Left ventricle myocardium inferior (tissue), 1 donor: ENCODE results near the gene ELOB. TPM values are rescaled to one million over a fixed set of nuclear protein-coding genes. Genes with fewer than 3 reads are reported as not detected.
A peak's percentile ranks its signal among the peaks of the same experiment; 100 is the strongest.

Experiments used
- DNase-seq: peaks from one replicate; pipeline ENCODE4 v3.0.0-alpha.2; 2020
- H3K27ac ChIP-seq: fragments of 200-600 bp; replicated peaks from 2 replicates; pipeline ENCODE4 v1.8.0; 2021
- H3K27me3 ChIP-seq: fragments of 200-600 bp; 2 replicates; pipeline ENCODE4 v1.8.0; 2021; ENCODE audit warnings: low read depth
- H3K36me3 ChIP-seq: fragments of 200-600 bp; 2 replicates; pipeline ENCODE4 v1.8.0; 2021
- H3K4me1 ChIP-seq: fragments of 200-600 bp; 2 replicates; pipeline ENCODE4 v1.8.0; 2021
- H3K4me3 ChIP-seq: fragments of 200-600 bp; 2 replicates; pipeline ENCODE4 v1.8.0; 2021; ENCODE audit warnings: mild to moderate bottlenecking, moderate library complexity
- H3K9me3 ChIP-seq: fragments of 200-600 bp; replicated peaks from 2 replicates; pipeline ENCODE4 v1.8.0; 2021
- intact Hi-C: fragments of 100-400 bp; cut with micrococcal nuclease; formaldehyde crosslinking; loops from one replicate; pipeline ENCODE4 v1.11.0; 2022
- total RNA-seq: library from RNA; stranded (reverse); fragmentation: NEBNext Ultra II Directional; extraction: Animal tissue kit (Norgen Biotek cat#: 25700); gene quantifications from one replicate; pipeline ENCODE4 v1.2.1, GENCODE V29; 2021
- TF ChIP-seq, protein P1 (sequence below): fragments of 200-600 bp; IDR thresholded peaks from 2 replicates; pipeline ENCODE4 v1.8.0; 2021; ENCODE audit warnings: antibody characterized with exemption, mild to moderate bottlenecking, borderline replicate concordance
- donor health status: DM: no; HTN: yes; CAD: no; lungs with severe emphysema.

Gene ELOB
- total RNA-seq, 1 donor from 2014 or later, result 304 TPM

DNA sequence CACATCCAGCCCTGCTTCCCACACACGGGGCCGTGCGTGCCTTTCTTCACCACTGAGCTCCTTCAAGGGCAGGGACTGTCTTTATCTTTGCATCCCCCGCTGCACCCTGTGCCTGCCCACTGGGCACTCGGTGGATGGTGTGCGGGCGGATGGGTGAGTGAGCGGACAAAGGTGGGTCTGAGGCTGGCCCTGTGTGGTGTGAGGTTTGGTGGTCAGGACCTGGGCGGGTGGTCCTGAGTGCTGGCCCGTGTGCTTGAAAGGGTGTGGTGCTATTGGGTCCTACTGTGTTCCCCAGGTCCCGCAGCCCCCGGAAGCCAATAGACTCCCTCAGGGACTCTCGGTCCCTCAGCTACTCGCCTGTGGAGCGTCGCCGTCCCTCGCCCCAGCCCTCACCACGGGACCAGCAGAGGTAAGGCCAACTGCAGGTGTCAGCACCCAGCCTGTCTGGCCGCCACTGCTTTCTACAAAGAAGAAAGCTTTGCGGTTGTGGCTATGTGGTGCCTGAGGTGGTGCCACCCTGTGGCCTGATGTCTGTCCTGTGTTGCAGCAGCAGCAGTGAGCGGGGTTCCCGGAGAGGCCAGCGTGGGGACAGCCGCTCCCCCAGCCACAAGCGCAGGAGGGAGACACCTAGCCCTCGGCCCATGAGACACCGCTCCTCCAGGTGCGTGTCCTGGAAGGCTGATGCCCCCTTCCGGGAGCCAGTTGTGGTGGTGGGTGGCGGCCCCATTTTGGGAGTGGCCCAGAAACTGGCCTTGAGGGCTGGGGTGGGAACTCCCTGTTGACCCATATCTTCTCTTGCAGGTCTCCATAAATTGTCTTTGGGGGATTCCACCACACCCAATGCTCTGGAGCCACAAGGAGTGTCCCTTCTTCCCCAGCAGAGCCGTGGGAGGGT, 6.8 kb downstream of the ELOB start:
- Histone ChIP-seq H3K36me3 (peaks cover 98% of the 10 kb centered on the region), H3K4me1 (peaks cover 61% of the 10 kb centered on the region), H3K9me3 (no peaks in the 10 kb centered on the region), H3K27me3 (no peaks in the 10 kb centered on the region), H3K27ac (peak overlapping the region; percentile 38), H3K4me3 (no peak overlapping the region)
- DNase-seq, result no peak
- intact Hi-C loops, result no loop called here
- TF ChIP-seq, protein P1, sequence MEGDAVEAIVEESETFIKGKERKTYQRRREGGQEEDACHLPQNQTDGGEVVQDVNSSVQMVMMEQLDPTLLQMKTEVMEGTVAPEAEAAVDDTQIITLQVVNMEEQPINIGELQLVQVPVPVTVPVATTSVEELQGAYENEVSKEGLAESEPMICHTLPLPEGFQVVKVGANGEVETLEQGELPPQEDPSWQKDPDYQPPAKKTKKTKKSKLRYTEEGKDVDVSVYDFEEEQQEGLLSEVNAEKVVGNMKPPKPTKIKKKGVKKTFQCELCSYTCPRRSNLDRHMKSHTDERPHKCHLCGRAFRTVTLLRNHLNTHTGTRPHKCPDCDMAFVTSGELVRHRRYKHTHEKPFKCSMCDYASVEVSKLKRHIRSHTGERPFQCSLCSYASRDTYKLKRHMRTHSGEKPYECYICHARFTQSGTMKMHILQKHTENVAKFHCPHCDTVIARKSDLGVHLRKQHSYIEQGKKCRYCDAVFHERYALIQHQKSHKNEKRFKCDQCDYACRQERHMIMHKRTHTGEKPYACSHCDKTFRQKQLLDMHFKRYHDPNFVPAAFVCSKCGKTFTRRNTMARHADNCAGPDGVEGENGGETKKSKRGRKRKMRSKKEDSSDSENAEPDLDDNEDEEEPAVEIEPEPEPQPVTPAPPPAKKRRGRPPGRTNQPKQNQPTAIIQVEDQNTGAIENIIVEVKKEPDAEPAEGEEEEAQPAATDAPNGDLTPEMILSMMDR, result no peak

DNA sequence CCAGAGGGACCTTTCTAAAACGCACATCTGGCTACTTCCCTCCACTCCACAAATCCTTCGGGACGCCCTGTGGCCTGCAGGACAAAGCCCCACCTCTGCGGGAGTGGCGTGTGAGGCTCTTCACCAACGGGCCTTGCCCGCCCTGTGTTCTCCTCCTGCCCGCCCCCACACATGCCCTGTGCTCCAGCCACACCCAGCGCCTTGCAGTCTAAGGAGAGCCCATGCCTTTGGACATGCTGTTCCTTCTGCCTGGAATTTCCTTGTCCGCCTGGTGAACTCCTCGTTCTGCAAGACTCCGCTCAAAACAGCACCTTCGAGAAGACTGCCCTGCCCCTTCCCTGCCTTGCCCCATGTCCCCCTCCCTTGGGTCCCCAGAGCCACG, 7.4 kb downstream of the ELOB start:
- peaks cover 54% of the 10 kb centered on the region for H3K4me1 ChIP-seq
- peaks cover 98% of the 10 kb centered on the region for H3K36me3 ChIP-seq
- no peaks in the 10 kb centered on the region for H3K9me3 ChIP-seq
- no peak for DNase-seq
- TF ChIP-seq, protein P1, result no peak
- intact Hi-C loops, result no loop called here
- no peak overlapping the region for H3K4me3 ChIP-seq
- peak overlapping the region; percentile 38 for H3K27ac ChIP-seq
- H3K27me3 ChIP-seq, result no peaks in the 10 kb centered on the region

DNA sequence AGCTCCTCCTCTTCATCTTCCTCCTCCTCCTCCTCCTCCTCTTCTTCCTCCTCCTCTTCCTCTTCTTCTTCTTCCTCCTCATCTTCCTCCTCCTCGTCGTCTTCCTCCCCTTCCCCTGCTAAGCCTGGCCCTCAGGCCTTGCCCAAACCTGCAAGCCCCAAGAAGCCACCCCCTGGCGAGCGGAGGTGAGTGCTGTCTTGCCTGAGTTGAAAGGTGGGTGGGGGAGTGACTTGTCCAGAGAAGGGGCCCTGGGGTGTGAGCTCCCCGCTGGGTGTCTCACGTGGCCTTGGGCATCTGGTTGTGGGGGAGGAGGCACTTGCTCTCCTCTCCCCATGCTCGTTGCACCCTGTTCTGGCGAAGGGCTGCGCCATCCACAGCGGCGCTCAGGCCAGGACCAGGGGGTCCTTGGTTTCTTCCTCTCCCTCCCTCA, 8.0 kb downstream of the ELOB start:
- DNase-seq, result no peak
- H3K36me3 ChIP-seq, result peaks cover 98% of the 10 kb centered on the region
- no peaks in the 10 kb centered on the region for H3K9me3 ChIP-seq
- intact Hi-C loops, result no loop called here
- peak overlapping the region; percentile 38 for H3K27ac ChIP-seq
- no peak overlapping the region for H3K4me3 ChIP-seq
- TF ChIP-seq, protein P1, result no peak
- H3K27me3 ChIP-seq, result no peaks in the 10 kb centered on the region
- peaks cover 50% of the 10 kb centered on the region for H3K4me1 ChIP-seq

DNA sequence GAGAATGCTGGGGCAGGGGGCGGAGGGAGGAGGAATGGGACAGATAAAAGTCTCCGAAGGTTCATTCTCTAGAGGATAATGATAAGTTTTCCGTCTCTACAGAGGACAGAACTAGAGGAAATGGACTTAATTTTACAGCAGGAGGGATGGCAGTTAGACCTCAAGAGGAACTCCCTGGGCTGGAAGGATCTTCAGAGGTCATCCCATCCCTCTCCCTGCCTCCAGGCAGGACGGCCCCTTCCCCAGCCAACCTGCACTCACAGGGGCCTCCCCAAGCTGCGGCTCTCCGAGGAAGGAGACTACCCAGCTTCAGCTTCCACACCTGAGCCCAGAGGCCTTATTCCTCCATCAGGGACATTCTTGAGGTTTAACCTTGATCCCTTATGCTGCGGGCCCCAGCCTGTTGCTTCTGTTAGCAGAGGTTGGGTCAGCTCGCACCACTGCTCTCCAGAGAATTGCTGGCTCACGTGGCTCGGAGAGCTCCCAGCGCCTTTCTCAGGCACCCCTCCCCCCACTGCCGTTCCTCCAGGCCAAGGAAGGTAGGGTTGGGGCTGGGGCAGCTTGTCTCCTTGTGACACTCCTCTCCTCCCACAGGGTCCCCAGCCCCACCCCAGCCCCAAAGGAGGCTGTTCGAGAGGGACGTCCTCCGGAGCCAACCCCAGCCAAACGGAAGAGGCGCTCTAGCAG, 8.5 kb downstream of the ELOB start:
- no peak for DNase-seq
- H3K36me3 ChIP-seq, result peaks cover 99% of the 10 kb centered on the region
- peak overlapping the region; percentile 38 for H3K27ac ChIP-seq
- intact Hi-C loops, result no loop called here
- H3K4me1 ChIP-seq, result peaks cover 48% of the 10 kb centered on the region
- H3K9me3 ChIP-seq, result no peaks in the 10 kb centered on the region
- no peak overlapping the region for H3K4me3 ChIP-seq
- TF ChIP-seq, protein P1, result no peak
- H3K27me3 ChIP-seq, result no peaks in the 10 kb centered on the region

DNA sequence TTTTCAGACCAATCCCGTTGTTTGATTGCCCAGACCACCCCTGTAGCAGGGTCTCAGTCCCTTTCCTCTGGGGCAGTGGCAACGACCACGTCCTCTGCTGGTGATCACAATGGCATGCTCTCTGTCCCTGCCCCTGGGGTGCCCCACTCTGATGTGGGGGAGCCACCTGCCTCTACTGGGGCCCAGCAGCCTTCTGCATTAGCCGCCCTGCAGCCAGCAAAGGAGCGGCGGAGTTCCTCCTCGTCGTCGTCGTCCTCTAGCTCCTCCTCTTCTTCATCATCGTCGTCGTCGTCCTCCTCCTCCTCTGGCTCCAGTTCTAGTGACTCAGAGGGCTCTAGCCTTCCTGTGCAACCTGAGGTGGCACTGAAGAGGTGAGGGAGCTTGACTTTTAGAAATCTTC, 9.2 kb downstream of the ELOB start:
- Histone ChIP-seq H3K4me3 (no peak overlapping the region), H3K9me3 (no peaks in the 10 kb centered on the region), H3K27me3 (no peaks in the 10 kb centered on the region), H3K36me3 (peaks cover 100% of the 10 kb centered on the region), H3K4me1 (peaks cover 48% of the 10 kb centered on the region), H3K27ac (peak overlapping the region; percentile 38)
- DNase-seq, result no peak
- intact Hi-C loops, result no loop called here
- TF ChIP-seq, protein P1, result no peak
